HEK293 (cell line): Measurements from ENCODE around the gene TPM4.
A peak's percentile ranks its signal among the peaks of the same experiment; 100 is the strongest.

Experiments used
- CTCF ChIA-PET: fragments of 350-600 bp; formaldehyde crosslinking; extraction: SDS; loops from one replicate; lab custom pipeline; 2021; ENCODE audit warnings: antibody characterized with exemption; lab: Yijun Ruan, JAX
- POLR2A ChIA-PET: fragments of 300-600 bp; formaldehyde crosslinking; extraction: SDS; loops from one replicate; lab custom pipeline; 2020; ENCODE audit warnings: antibody characterized with exemption, inconsistent platforms; lab: Yijun Ruan, JAX
- H3K27ac ChIP-seq: fragments of 200-500 bp; sonication (Bioruptor generic); 2 replicates; pipeline ENCODE4 v1.5.1; 2014; ENCODE audit warnings: low read depth, low read length, control low read depth, inconsistent platforms; ENCODE audit errors: extremely low read depth
- H3K36me3 ChIP-seq, 2 experiments: fragments of 200-500 bp in 1 of 2; sonication (Bioruptor generic) in 1 of 2; 1 replicate in 1 of 2; 2 replicates in 1 of 2; pipeline ENCODE4 v1.5.1; 2014 to 2017; ENCODE audit warnings: inconsistent platforms in 2 of 2, low read length in 2 of 2; ENCODE audit not compliant: control insufficient read depth in 2 of 2, insufficient read depth in 1 of 2
- H3K4me1 ChIP-seq: fragments of 200-500 bp; sonication (Bioruptor generic); 2 replicates; pipeline ENCODE4 v1.5.1; 2014; ENCODE audit warnings: mild to moderate bottlenecking, low read length, inconsistent platforms; ENCODE audit not compliant: control insufficient read depth, insufficient read depth
- H3K4me3 ChIP-seq: 2 replicates; pipeline ENCODE4 v1.5.1; 2011; ENCODE audit warnings: low read depth, mild to moderate bottlenecking, control low read depth, low read length, moderate library complexity
- H3K9me3 ChIP-seq: fragments of 200-500 bp; sonication (Bioruptor generic); 2 replicates; pipeline ENCODE4 v1.5.1; 2014; ENCODE audit warnings: low read depth, low read length, inconsistent platforms; ENCODE audit not compliant: control insufficient read depth, insufficient read depth
- GLIS1 ChIP-seq: fragments of 450-650 bp; formaldehyde crosslinking; IDR thresholded peaks from 2 replicates; pipeline ENCODE4 v1.5.1; 2016; ENCODE audit warnings: missing biosample characterization, missing genetic modification characterization
- KLF1 ChIP-seq: fragments of 450-650 bp; formaldehyde crosslinking; IDR thresholded peaks from 2 replicates; pipeline ENCODE4 v1.5.1; 2016; ENCODE audit warnings: missing biosample characterization, missing genetic modification characterization
- KLF7 ChIP-seq: fragments of 450-650 bp; formaldehyde crosslinking; IDR thresholded peaks from 2 replicates; pipeline ENCODE4 v1.5.1; 2016; ENCODE audit warnings: missing biosample characterization, missing genetic modification characterization, borderline replicate concordance
- PATZ1 ChIP-seq: fragments of 450-650 bp; formaldehyde crosslinking; IDR thresholded peaks from 2 replicates; pipeline ENCODE4 v1.5.1; 2016; ENCODE audit warnings: missing biosample characterization, missing genetic modification characterization
- REPIN1 ChIP-seq: fragments of 450-650 bp; formaldehyde crosslinking; IDR thresholded peaks from 2 replicates; pipeline ENCODE4 v1.5.1; 2017; ENCODE audit warnings: missing biosample characterization, missing genetic modification characterization, low read depth
- ZBTB11 ChIP-seq: fragments of 450-650 bp; formaldehyde crosslinking; conservative IDR thresholded peaks from 2 replicates; pipeline ENCODE4 v1.5.1; 2016; ENCODE audit warnings: low read depth, missing biosample characterization, missing genetic modification characterization
- ZBTB48 ChIP-seq: fragments of 450-650 bp; formaldehyde crosslinking; IDR thresholded peaks from 2 replicates; pipeline ENCODE4 v1.5.1; 2016; ENCODE audit warnings: missing biosample characterization, missing genetic modification characterization
- ZBTB49 ChIP-seq: fragments of 450-650 bp; formaldehyde crosslinking; IDR thresholded peaks from 2 replicates; pipeline ENCODE4 v1.5.1; 2016; ENCODE audit warnings: missing biosample characterization, missing genetic modification characterization, low read depth
- ZIC2 ChIP-seq: fragments of 450-650 bp; formaldehyde crosslinking; IDR thresholded peaks from 2 replicates; pipeline ENCODE4 v1.5.1; 2016; ENCODE audit warnings: missing biosample characterization, missing genetic modification characterization
- ZNF148 ChIP-seq: fragments of 450-650 bp; formaldehyde crosslinking; IDR thresholded peaks from 2 replicates; pipeline ENCODE4 v1.5.0; 2017; ENCODE audit warnings: missing biosample characterization, missing genetic modification characterization, borderline replicate concordance
- ZNF248 ChIP-seq: fragments of 450-650 bp; formaldehyde crosslinking; IDR thresholded peaks from 2 replicates; pipeline ENCODE4 v1.5.1; 2017; ENCODE audit warnings: missing biosample characterization, missing genetic modification characterization
- ZNF501 ChIP-seq: fragments of 450-650 bp; formaldehyde crosslinking; IDR thresholded peaks from 2 replicates; pipeline ENCODE4 v1.5.1; 2016; ENCODE audit warnings: missing biosample characterization, missing genetic modification characterization
- ZNF623 ChIP-seq: fragments of 450-650 bp; formaldehyde crosslinking; IDR thresholded peaks from 2 replicates; pipeline ENCODE4 v1.5.1; 2016; ENCODE audit warnings: missing biosample characterization, missing genetic modification characterization
- ZNF664 ChIP-seq: fragments of 450-650 bp; formaldehyde crosslinking; IDR thresholded peaks from 2 replicates; pipeline ENCODE4 v1.5.1; 2016; ENCODE audit warnings: missing biosample characterization, missing genetic modification characterization
- ZNF677 ChIP-seq: fragments of 450-650 bp; IDR thresholded peaks from 2 replicates; pipeline ENCODE4 v1.5.0; 2018; ENCODE audit warnings: missing biosample characterization, mild to moderate bottlenecking, missing genetic modification characterization, moderate library complexity
- ZNF692 ChIP-seq: fragments of 450-650 bp; formaldehyde crosslinking; IDR thresholded peaks from 2 replicates; pipeline ENCODE4 v1.5.1; 2016; ENCODE audit warnings: missing biosample characterization, missing genetic modification characterization
- ZNF76 ChIP-seq: fragments of 450-650 bp; formaldehyde crosslinking; IDR thresholded peaks from 2 replicates; pipeline ENCODE4; 2016; ENCODE audit warnings: low read depth, missing biosample characterization, missing genetic modification characterization, borderline replicate concordance
- ZNF768 ChIP-seq: fragments of 450-650 bp; formaldehyde crosslinking; IDR thresholded peaks from 2 replicates; pipeline ENCODE4 v1.5.1; 2018; ENCODE audit warnings: missing biosample characterization, mild to moderate bottlenecking, missing genetic modification characterization
- ZNF792 ChIP-seq: fragments of 450-650 bp; formaldehyde crosslinking; IDR thresholded peaks from 2 replicates; pipeline ENCODE4 v1.5.1; 2016; ENCODE audit warnings: missing biosample characterization, missing genetic modification characterization
- ZNF843 ChIP-seq: fragments of 450-650 bp; formaldehyde crosslinking; IDR thresholded peaks from 2 replicates; pipeline ENCODE4 v1.5.1; 2016; ENCODE audit warnings: missing biosample characterization, missing genetic modification characterization
- ZSCAN23 ChIP-seq: fragments of 450-650 bp; formaldehyde crosslinking; IDR thresholded peaks from 2 replicates; pipeline ENCODE4 v1.5.1; 2016; ENCODE audit warnings: missing biosample characterization, missing genetic modification characterization

Gene TPM4

GRCh38 chr19:16111160-16111908, 35.0 kb downstream of the TPM4 start, which contains the start of gene RAB8A (continued):
- peak; percentile 100 for TF ChIP-seq PATZ1
- peak; percentile 52; the same call in 1 of the 2 replicates for TF ChIP-seq ZNF501
- TF ChIP-seq ZBTB49 (tag by site-specific recombination) = no peak
- TF ChIP-seq ZNF768 (tag by site-specific recombination) = no peak
- TF ChIP-seq ZNF248 = no peak
- TF ChIP-seq ZNF692 (tag by site-specific recombination) = peak; percentile 90
- TF ChIP-seq ZNF148 (tag by site-specific recombination) = no peak
- TF ChIP-seq GLIS1 (tag by site-specific recombination) = peak; percentile 73
- TF ChIP-seq ZIC2 (tag by site-specific recombination) = peak; percentile 50; the same call in 1 of the 2 replicates
- TF ChIP-seq KLF1 (tag by site-specific recombination) = peak; percentile 83

- H3K36me3 ChIP-seq = peaks cover 3 to 20% of the 10 kb centered on the region in 2 experiments; a peak in 2 of 3 replicates
- peak overlapping the region; percentile 98 for H3K4me3 ChIP-seq
- peak overlapping the region; percentile 46; the same call in 1 of the 2 replicates for H3K27ac ChIP-seq
- peaks cover 4% of the 10 kb centered on the region; the same call in 1 of the 2 replicates for H3K4me1 ChIP-seq
- POLR2A ChIA-PET = interaction anchor here (0.6 to 2.1 kb wide), 4 partner anchors 35 to 85 kb away, joined by 3 to 20 read pairs (median 6); partner anchors contain the start of genes AP1M1, FAM32A and TPM4
- H3K9me3 ChIP-seq = no peaks in the 10 kb centered on the region
- CTCF ChIA-PET = interaction anchor here (0.7 to 2.0 kb wide), 6 partner anchors 15 to 969 kb away, joined by 3 to 9 read pairs (median 5); no protein-coding TSS in a partner anchor
- TF ChIP-seq ZNF76 = 0 out of 2 replicates have a peak, but pooled peaks have one; percentile 5
- TF ChIP-seq ZNF623 (tag by site-specific recombination) = peak; percentile 27; the same call in 1 of the 2 replicates
- 0 out of 2 replicates have a peak, but pooled peaks have one; percentile 27 for TF ChIP-seq ZNF843 (tag by site-specific recombination)
- TF ChIP-seq REPIN1 = no peak; the same call in 1 of the 2 replicates
- TF ChIP-seq ZSCAN23 = 0 out of 2 replicates have a peak, but pooled peaks have one; percentile 67
- TF ChIP-seq KLF7 = 0 out of 2 replicates have a peak, but pooled peaks have one; percentile 33
- TF ChIP-seq ZNF792 (tag by site-specific recombination) = 0 out of 2 replicates have a peak, but pooled peaks have one; percentile 33
- 0 out of 2 replicates have a peak, but pooled peaks have one; percentile 15 for TF ChIP-seq ZBTB11
- TF ChIP-seq ZNF677 (tag by site-specific recombination) = peak; percentile 32; the same call in 1 of the 2 replicates
- peak; percentile 96 for TF ChIP-seq ZNF664
- TF ChIP-seq ZBTB48 (tag by site-specific recombination) = peak; percentile 30; the same call in 1 of the 2 replicates
These were observed 35.8 kb downstream of the TPM4 start for GRCh38 chr19:16111909-16112752.
